D721Med (cell line): Measurements from ENCODE around the gene CPNE6.

Experiments
- DNase-seq: peaks from one replicate; pipeline ENCODE4 v3.0.0; 2011; ENCODE audit warnings: low spot score; ENCODE audit not compliant: insufficient read length
- FAIRE-seq: peaks from 2 replicates; lab custom pipeline; 2011; peaks lifted over from hg19 to GRCh38; lab: Jason Lieb, UNC
- TF ChIP-seq, protein P1 (sequence below): IDR thresholded peaks from 2 replicates; pipeline ENCODE4 v1.5.1; 2012; ENCODE audit warnings: mild to moderate bottlenecking, control low read depth; ENCODE audit not compliant: insufficient read depth; ENCODE audit errors: missing control alignments

CPNE6 gene

DNA sequence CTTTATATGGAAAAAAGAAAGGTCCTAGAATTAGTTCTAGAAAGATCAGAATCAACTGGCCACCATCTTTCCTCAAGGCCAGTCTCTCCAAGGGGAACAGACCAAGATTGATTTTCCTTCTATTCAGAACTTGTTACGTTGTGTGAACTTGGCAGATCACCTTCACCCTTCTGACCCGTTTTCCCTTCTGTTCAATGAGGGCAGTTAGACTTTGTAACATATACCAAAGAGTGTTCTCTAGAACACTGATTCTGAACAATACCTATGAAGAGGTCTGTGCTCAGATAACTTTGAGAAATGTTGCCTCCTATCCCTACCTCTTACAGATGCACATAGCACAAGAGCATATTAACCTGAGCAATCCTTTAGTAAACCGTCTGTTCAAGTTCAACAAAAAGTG is 12.1 kb downstream of the CPNE6 start:
- DNase-seq (no peak), FAIRE-seq (peak; percentile 32)
- TF ChIP-seq, protein P1, sequence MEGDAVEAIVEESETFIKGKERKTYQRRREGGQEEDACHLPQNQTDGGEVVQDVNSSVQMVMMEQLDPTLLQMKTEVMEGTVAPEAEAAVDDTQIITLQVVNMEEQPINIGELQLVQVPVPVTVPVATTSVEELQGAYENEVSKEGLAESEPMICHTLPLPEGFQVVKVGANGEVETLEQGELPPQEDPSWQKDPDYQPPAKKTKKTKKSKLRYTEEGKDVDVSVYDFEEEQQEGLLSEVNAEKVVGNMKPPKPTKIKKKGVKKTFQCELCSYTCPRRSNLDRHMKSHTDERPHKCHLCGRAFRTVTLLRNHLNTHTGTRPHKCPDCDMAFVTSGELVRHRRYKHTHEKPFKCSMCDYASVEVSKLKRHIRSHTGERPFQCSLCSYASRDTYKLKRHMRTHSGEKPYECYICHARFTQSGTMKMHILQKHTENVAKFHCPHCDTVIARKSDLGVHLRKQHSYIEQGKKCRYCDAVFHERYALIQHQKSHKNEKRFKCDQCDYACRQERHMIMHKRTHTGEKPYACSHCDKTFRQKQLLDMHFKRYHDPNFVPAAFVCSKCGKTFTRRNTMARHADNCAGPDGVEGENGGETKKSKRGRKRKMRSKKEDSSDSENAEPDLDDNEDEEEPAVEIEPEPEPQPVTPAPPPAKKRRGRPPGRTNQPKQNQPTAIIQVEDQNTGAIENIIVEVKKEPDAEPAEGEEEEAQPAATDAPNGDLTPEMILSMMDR = no peak

DNA sequence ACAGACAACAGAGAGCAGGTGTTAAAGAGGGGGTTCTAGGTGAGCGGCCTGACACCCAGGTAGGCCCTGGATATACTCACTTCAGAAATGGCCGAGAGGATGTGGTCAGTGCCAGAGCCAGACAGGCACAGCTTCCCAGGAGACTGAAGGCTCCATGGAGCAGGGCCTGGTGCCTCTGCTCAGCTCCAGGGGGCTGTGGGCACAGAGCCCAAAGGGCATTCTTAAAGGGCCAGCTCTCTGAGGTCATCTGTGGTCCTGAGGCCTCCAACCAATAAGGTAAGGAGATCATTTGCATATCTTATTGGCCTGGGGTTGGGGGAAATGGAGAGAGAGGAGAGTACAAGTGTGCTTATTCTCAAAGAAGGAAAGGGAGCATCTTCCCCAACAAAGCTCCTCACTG is 13.1 kb downstream of the CPNE6 start:
- DNase-seq = no peak
- FAIRE-seq = peak; percentile 29

DNA sequence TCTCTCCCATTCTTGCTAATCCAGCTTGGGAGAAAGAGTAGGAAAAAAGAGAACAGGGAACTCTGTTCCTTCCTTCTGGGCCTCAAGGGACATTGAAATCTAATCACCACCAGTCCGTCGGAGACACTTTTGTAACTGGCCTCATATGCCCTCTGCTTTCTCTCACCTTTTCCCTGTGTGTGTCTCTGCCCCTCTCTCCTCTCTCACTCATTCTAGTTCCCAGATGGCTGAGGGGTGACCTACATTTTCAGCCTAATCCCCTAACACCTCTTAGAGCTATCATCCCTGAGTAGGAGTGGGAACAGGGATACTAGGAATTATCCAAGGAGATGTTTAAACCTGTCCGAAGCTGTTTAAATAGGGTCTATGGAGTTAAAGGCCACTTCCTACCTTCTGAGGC is 13.9 kb downstream of the CPNE6 start:
- TF ChIP-seq, protein P1 = no peak
- no peak for DNase-seq
- FAIRE-seq = peak; percentile 92

More for the DNA sequence above, 13.1 kb downstream of the CPNE6 start:
- TF ChIP-seq, protein P1 = no peak

DNA sequence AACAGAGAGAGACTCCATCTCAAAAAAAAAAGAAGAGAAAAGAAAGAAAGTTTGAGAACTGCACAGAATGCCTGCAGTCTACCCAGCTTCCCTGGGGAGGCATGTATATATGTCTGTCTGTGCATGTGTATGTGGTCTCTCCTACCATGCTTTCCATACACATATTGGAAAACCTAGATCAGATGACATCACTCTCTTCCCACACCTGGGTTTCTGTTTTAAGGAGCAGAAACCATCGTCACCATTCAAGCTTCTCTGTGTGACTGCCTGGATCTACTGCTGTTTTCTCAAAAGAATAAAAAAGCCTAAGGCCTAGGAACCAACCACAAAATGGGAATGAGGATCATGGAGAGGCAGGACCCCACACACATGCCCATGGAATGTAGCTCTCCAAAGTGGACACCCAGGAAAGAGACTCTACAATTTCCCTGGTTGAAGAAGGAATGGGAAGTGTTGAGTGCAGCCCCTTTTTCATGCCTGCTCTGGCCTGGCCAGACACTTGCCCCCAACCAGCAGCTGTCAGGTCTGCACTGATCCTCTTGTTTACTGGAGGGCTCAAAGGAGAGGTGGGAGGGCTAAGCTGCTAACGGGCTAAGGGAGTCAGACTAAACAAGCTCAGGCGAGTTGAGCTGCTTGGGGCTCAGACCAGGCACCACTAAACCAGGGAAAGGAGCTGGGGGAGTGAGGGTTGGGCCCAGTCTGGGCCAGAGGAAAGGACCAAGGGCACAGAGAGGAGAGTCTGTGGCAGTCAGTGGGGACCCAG is 15.0 kb downstream of the CPNE6 start:
- FAIRE-seq (peak; percentile 21), DNase-seq (no peak)
- TF ChIP-seq, protein P1 = no peak

DNA sequence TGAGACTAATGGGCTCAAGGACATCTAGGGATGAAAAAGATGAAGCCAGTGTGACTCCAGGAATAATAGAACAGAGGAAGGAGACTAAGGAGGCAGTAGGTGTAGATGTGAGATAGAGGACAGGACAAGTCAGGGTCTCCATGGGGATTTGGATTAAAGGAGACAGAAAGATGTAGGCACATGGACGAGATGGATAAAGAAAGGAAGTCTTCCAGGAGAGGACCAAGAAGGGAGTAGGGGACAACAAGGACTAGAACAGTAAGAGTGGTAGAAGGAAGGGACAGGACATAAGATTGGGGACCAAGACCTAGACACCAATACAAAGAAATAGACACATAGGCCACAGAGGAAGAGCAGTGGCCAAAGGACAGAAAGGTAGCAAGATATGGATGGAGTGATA is 15.6 kb downstream of the CPNE6 start:
- TF ChIP-seq, protein P1 = no peak
- FAIRE-seq = no peak
- DNase-seq = no peak

DNA sequence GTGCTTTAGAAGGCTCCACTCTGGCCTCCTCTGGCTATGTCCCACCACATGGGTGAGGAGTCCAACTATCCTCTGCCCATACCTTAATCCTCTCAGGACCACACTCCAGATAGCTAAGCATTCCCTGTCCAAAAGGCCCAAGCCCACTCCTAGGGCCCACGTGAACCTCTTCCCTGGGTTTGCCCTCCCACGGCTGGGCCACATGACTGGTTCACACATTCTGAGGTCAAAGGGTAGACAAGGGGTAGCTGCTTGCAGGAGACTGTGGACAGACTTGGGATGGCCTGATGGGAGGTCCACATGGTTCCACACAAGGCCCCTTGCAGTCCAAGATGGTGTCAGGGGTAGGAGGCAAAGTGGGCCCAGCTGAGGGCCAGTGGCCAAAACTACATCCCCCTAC is 16.7 kb downstream of the CPNE6 start:
- DNase-seq (no peak), FAIRE-seq (no peak)
- TF ChIP-seq, protein P1 = no peak

DNA sequence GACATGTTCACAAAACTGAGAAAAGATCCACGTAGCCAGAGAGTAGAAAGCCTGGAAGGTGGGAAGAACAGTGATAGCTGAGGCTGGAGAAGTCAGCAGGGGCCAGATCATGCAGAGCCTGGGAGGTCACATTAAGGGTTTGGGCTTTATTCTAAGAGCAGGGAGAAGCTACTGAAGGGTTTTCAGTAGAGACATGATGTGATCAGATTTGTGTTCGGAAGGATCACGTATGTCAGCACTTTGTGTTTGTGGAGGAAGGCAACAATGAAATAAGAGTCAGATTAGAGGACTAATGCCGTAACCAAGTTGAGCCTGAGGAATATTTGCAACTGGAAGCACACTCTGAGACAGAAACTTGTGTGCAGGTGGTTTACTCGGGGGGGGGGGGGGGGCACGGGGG is 18.5 kb downstream of the CPNE6 start:
- DNase-seq (no peak), FAIRE-seq (no peak)
- TF ChIP-seq, protein P1 = no peak
